ENCODE results near the gene DPYD.

DPYD gene

GRCh38 chr1:97451944-97452343, 468.9 kb downstream of the DPYD start:
- DNase-seq (ENCODE audit: low read depth, low spot score), result no peak
- H3K4me3 ChIP-seq (ENCODE audit: low read depth, low read length), result no peak overlapping the region
- in situ Hi-C loops (cut with HindIII; ENCODE audit: low sequenced_read_pairs), result no loop called here
- no peak for TF ChIP-seq CTCF (IDR thresholded peaks at IDR 0.05; ENCODE audit: low read depth, low read length)

- no peak for TF ChIP-seq CTCF (IDR thresholded peaks at IDR 0.05; ENCODE audit: low read depth, low read length)
- in situ Hi-C loops (cut with HindIII; ENCODE audit: low sequenced_read_pairs), result no loop called here
- no peak for DNase-seq (ENCODE audit: low read depth, low spot score)
- no peak overlapping the region for H3K4me3 ChIP-seq (ENCODE audit: low read depth, low read length)
These were observed 469.6 kb downstream of the DPYD start for GRCh38 chr1:97451046-97451826.

GRCh38 chr1:97441966-97442365, 478.9 kb downstream of the DPYD start:
- in situ Hi-C loops (cut with HindIII; ENCODE audit: low sequenced_read_pairs), result no loop called here
- H3K4me3 ChIP-seq (ENCODE audit: low read depth, low read length), result no peak overlapping the region
- TF ChIP-seq CTCF (IDR thresholded peaks at IDR 0.05; ENCODE audit: low read depth, low read length), result no peak
- no peak for DNase-seq (ENCODE audit: low read depth, low spot score)

- no peak for DNase-seq (ENCODE audit: low read depth, low spot score)
- in situ Hi-C loops (cut with HindIII; ENCODE audit: low sequenced_read_pairs), result no loop called here
- H3K4me3 ChIP-seq (ENCODE audit: low read depth, low read length), result no peak overlapping the region
- no peak for TF ChIP-seq CTCF (IDR thresholded peaks at IDR 0.05; ENCODE audit: low read depth, low read length)
These were observed 487.0 kb downstream of the DPYD start for GRCh38 chr1:97433824-97434177.

- TF ChIP-seq CTCF (IDR thresholded peaks at IDR 0.05; ENCODE audit: low read depth, low read length), result no peak
- H3K4me3 ChIP-seq (ENCODE audit: low read depth, low read length), result no peak overlapping the region
- in situ Hi-C loops (cut with HindIII; ENCODE audit: low sequenced_read_pairs), result no loop called here
- DNase-seq (ENCODE audit: low read depth, low spot score), result peak; percentile 86
These were observed 487.6 kb downstream of the DPYD start for GRCh38 chr1:97433094-97433823.

- DNase-seq (ENCODE audit: low read depth, low spot score), result no peak
- in situ Hi-C loops (cut with HindIII; ENCODE audit: low sequenced_read_pairs), result no loop called here
- no peak overlapping the region for H3K4me3 ChIP-seq (ENCODE audit: low read depth, low read length)
- TF ChIP-seq CTCF (IDR thresholded peaks at IDR 0.05; ENCODE audit: low read depth, low read length), result no peak
These were observed 493.5 kb downstream of the DPYD start for GRCh38 chr1:97427371-97427770.
